IPS DF 6.9 (cell line): ENCODE measurements around the gene KIF9.
"Not testable (repeated sequence)": the region's sequence is repeated elsewhere in the genome, so short reads cannot be mapped to it uniquely, and the experiment has no call there.

Experiments
- DNase-seq: peaks from one replicate; pipeline ENCODE4 v3.0.0-alpha.2; 2013; ENCODE audit warnings: low read depth, low spot score
- H3K27ac ChIP-seq: one replicate; pipeline ENCODE4 v1.5.1; 2013; ENCODE audit warnings: low read length, control low read depth
- H3K27me3 ChIP-seq: 2 replicates; pipeline ENCODE4 v1.6.1; 2013; ENCODE audit warnings: mild to moderate bottlenecking, low read length; ENCODE audit not compliant: control insufficient read depth, insufficient read depth
- H3K36me3 ChIP-seq: 2 replicates; pipeline ENCODE4 v1.6.1; 2013; ENCODE audit warnings: low read length; ENCODE audit not compliant: control insufficient read depth, insufficient read depth
- H3K4me1 ChIP-seq: 2 replicates; pipeline ENCODE4 v1.6.1; 2013; ENCODE audit warnings: low read length; ENCODE audit not compliant: control insufficient read depth, insufficient read depth
- H3K4me3 ChIP-seq: 2 replicates; pipeline ENCODE4 v1.5.1; 2013; ENCODE audit warnings: mild to moderate bottlenecking, low read length
- H3K9me3 ChIP-seq: 2 replicates; pipeline ENCODE4 v1.6.1; 2013; ENCODE audit warnings: low read length, inconsistent platforms; ENCODE audit not compliant: control insufficient read depth, insufficient read depth
- WGBS: extraction: QIAGEN DNeasy Blood & Tissue Kit; methylation state at CpG from one replicate; pipeline ENCODE4 v1.1.7; 2013; ENCODE audit warnings: mixed read lengths, missing lambda C conversion rate; ENCODE audit not compliant: insufficient read length, insufficient coverage; 5-methylcytosine and 5-hydroxymethylcytosine counted together

KIF9 gene

GRCh38 chr3:47180011-47180410 is 102.6 kb downstream of the KIF9 start:
- not testable (repeated sequence) for H3K9me3 ChIP-seq, H3K27me3 ChIP-seq, H3K36me3 ChIP-seq, DNase-seq, H3K27ac ChIP-seq, H3K4me3 ChIP-seq, H3K4me1 ChIP-seq
- WGBS, result no CpG with 5 or more reads among the region's 12 CpGs
